ENCODE measurements around the gene DNASE1L2. TPM values are rescaled to one million over a fixed set of nuclear protein-coding genes. Genes with fewer than 3 reads are reported as not detected.

Gene DNASE1L2
- total and polyA plus RNA-seq, 2 of the 8 experiments (the other 6 are each of a cell fraction or from before 2014, with no cell fraction given), result 0.35 to 0.97 TPM

GRCh38 chr16:2205967-2206313 is 30.3 kb upstream of the DNASE1L2 start:
- Histone ChIP-seq H3K14ac (ENCODE audit: insufficient read length) (no peak overlapping the region), H3K27me3 (replicated peaks in 1 of 4; ENCODE audit: control insufficient read depth in 3 of 4, extremely low read depth in 1 of 4, insufficient read depth in 3 of 4, low read length in 3 of 4) (no peaks in the 10 kb centered on the region; a peak in 2 of 7 replicates), H2BK12ac (ENCODE audit: low read depth, low read length) (0 out of 2 replicates have a peak overlapping the region, but pooled peaks have one; percentile 39), H3K4me3 (ENCODE audit: extremely low read depth in 1 of 4, insufficient read depth in 2 of 4, low read depth in 3 of 4, low read length in 4 of 4) (peak overlapping the region; percentile 78 to 97 (median 92)), H2BK120ac (replicated peaks; ENCODE audit: low read depth, low read length) (peak overlapping the region; percentile 57), H3K23ac (ENCODE audit: insufficient read length) (no peak overlapping the region), H3K9ac (replicated peaks in 1 of 4; ENCODE audit: extremely low read depth in 1 of 4, low read depth in 3 of 4, low read length in 3 of 4) (peak overlapping the region; percentile 55 to 94 (median 85)), H3K4me1 (replicated peaks in 1 of 4; ENCODE audit: control insufficient read depth in 3 of 4, insufficient read depth in 4 of 4, low read length in 3 of 4) (peaks cover 0 to 14% (median 8%) of the 10 kb centered on the region in 4 experiments; a peak in 6 of 7 replicates), H4K8ac (ENCODE audit: extremely low read depth, insufficient read depth, low read length) (peak overlapping the region; percentile 9; the same call in 1 of the 2 replicates), H3K56ac (replicated peaks; ENCODE audit: insufficient read length, low read depth, low read length) (peak overlapping the region; percentile 95), H2AFZ (ENCODE audit: low read length) (no peak overlapping the region), H3K9me3 (ENCODE audit: insufficient read depth in 2 of 2, low read depth in 1 of 2, low read length in 1 of 2) (no peaks in the 10 kb centered on the region), H2BK15ac (ENCODE audit: low read length) (peak overlapping the region; percentile 65), H2AK5ac (ENCODE audit: low read depth, low read length) (peak overlapping the region; percentile 77; the same call in 1 of the 2 replicates), H3K79me1 (ENCODE audit: low read depth, low read length) (peaks cover 6% of the 10 kb centered on the region), H3K36me3 (ENCODE audit: control insufficient read depth in 2 of 4, insufficient read depth in 4 of 4, low read length in 3 of 4) (peaks cover 4 to 34% (median 12%) of the 10 kb centered on the region in 4 experiments; a peak in 6 of 8 replicates), H3K23me2 (ENCODE audit: low read depth, low read length) (peaks cover 11% of the 10 kb centered on the region; the same call in 1 of the 2 replicates), H3K27ac (ENCODE audit: low read depth, low read length) (no peak overlapping the region), H2BK5ac (ENCODE audit: low read depth, low read length) (peak overlapping the region; percentile 97), H4K5ac (ENCODE audit: insufficient read length, low read depth, low read length) (peak overlapping the region; percentile 89), H4K20me1 (replicated peaks in 1 of 2; ENCODE audit: control insufficient read depth in 1 of 2, insufficient read depth in 2 of 2, low read length in 2 of 2) (peaks cover 0 to 14% of the 10 kb centered on the region in 2 experiments), H3K4ac (replicated peaks; ENCODE audit: insufficient read length, low read depth, low read length) (peak overlapping the region; percentile 98), H3K18ac (ENCODE audit: extremely low read depth, low read length) (peak overlapping the region; percentile 71), H4K91ac (replicated peaks; ENCODE audit: insufficient read length, low read length) (peak overlapping the region; percentile 75), H3K79me2 (ENCODE audit: control insufficient read depth in 1 of 2, insufficient read depth in 2 of 2, low read length in 2 of 2) (peaks cover 0 to 7% of the 10 kb centered on the region in 2 experiments; a peak in 1 of 4 replicates), H3K4me2 (ENCODE audit: insufficient read depth in 1 of 2, low read depth in 2 of 2, low read length in 2 of 2) (peak overlapping the region; percentile 87 to 91), H2BK20ac (ENCODE audit: low read length) (no peak overlapping the region)
- FAIRE-seq (no peak), DNase-seq (ENCODE audit: low read depth in 1 of 2, low spot score in 2 of 2) (no peak)
- no peak for TF ChIP-seq TAF1 (IDR thresholded peaks at IDR 0.05; ENCODE audit: low read depth, low read length)
- peak in 1 of 2 experiments; percentile 21; a peak in 1 of 3 replicates for TF ChIP-seq POLR2A (IDR thresholded peaks at IDR 0.05; ENCODE audit: control extremely low read depth in 1 of 2, low read depth in 2 of 2, low read length in 2 of 2)
- ChIA-PET POLR2A (ENCODE audit: partially characterized antibody) (interaction anchor here (0.6 to 15.1 kb wide), 16 partner anchors 9 to 58 kb away, joined by 3 to 156 read pairs (median 4); partner anchors contain the start of genes CASKIN1, DNASE1L2, ECI1 and PGP), CTCF (ENCODE audit: partially characterized antibody) (interaction anchor here (1.0 to 1.4 kb wide), 2 partner anchors 11 to 13 kb away, joined by 3 read pairs; no protein-coding TSS in a partner anchor)
- 46% methylated on average over 16 of the region's 16 CpGs; no CpG with 5 or more reads in 1 of the 2 experiments for WGBS, 2 experiments (ENCODE audit: extremely low coverage in 1 of 2, insufficient coverage in 1 of 2, insufficient read length in 1 of 2, insufficient replicate concordance in 2 of 2, low coverage in 1 of 2, low lambda C conversion rate in 2 of 2, missing lambda C conversion rate in 1 of 2)

Data from H1 (cell line).